Stimulated activated CD4-positive, alpha-beta T cell treated with anti-CD3 and anti-CD28 coated beads, Interleukin-1b, Interleukin-23, amount 100 ng/mL, for 48 hours (primary cell): ENCODE measurements around the gene CTSF.
"Not testable (repeated sequence)": the region's sequence is repeated elsewhere in the genome, so short reads cannot be mapped to it uniquely, and the experiment has no call there.

Experiments used
- DNase-seq: peaks from one replicate; pipeline ENCODE4 v3.0.0-alpha.2; 2020

The CTSF gene

DNA sequence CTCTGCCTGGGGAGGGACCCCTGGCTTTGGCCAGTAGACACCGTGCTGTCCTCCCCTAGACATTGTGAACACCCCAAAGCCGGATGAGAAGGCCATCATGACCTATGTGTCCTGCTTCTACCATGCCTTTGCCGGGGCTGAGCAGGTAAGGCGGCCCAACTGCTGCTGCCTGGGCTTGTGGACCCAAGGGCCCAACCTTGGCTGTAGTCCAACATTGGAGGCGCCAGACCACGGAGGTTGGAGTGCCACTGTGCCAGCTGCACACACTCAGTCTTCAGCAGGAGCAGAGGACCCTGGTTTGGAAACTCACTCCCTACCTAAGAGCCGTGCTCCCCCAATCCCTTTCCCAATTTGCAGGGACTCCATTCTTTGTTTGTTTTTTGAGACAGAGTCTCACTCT is 12.3 kb downstream of the CTSF start:
- DNase-seq: no peak

- no peak for DNase-seq
These were observed 13.0 kb downstream of the CTSF start for GRCh38 chr11:66555416-66555815.

GRCh38 chr11:66554602-66555001 is 13.8 kb downstream of the CTSF start:
- no peak for DNase-seq

DNA sequence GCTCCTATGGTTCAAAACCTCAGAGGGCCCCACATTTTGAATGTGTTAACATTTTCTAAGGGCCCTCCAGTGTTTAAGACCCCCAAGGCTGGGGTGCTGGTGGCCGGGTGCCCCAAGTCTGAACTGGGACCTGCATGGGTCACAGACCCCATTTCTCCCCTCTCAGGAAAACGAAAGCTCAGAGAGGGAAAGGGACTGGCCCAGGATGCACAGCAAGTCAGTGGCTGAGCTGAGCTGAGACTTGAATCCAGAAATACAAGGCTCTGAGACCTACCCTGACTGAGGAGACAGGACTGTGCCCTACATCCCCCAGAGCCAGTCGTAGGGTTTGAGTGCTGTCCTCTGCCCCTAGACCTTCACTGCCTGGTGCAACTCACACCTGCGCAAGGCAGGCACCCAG is 17.5 kb downstream of the CTSF start:
- DNase-seq: no peak

- DNase-seq: no peak
These were observed 18.7 kb downstream of the CTSF start for GRCh38 chr11:66549696-66550095.

DNA sequence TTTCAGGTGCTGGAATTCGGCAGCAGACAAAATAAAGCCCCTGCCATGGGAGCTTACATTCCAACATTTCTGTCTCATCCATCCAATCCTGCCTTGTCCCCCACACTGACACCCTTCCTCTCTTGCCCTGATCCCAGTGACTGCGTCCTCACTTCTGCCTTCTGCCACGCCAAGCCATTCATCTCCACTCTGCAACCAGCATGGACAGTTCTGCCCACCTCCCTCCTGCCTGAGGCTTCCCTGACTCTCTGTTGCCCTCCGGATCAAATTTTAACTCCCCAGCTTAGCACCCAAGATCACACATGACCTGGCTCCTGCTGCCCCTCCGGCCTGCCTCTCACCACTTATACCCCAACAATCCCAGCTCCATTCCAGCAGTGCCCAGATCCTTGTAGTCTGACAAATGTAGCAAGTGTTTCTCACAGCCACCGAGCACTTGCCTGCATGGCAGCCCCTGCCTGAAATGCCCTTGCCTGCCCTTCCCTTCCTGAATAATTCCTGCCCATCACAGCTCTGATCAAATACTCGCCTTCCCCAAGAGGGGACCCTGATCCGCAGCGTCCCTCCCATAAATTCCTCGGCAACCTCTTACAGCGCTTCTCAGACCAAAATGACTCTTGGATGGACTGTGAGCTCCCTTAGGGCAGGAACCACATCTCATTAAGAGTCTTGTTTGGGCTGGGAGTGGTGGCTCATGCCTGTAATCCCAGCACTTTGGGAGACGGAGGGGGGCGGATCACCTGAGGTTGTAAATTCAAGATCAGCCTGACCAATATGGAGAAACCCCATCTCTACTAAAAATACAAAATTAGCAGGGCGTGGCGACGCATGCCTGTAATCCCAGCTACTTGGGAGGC is 19.4 kb downstream of the CTSF start:
- no peak for DNase-seq

- no peak for DNase-seq
These were observed 20.4 kb downstream of the CTSF start for GRCh38 chr11:66548041-66548440.

- DNase-seq: no peak
These were observed 20.8 kb downstream of the CTSF start for GRCh38 chr11:66547662-66548009.

DNA sequence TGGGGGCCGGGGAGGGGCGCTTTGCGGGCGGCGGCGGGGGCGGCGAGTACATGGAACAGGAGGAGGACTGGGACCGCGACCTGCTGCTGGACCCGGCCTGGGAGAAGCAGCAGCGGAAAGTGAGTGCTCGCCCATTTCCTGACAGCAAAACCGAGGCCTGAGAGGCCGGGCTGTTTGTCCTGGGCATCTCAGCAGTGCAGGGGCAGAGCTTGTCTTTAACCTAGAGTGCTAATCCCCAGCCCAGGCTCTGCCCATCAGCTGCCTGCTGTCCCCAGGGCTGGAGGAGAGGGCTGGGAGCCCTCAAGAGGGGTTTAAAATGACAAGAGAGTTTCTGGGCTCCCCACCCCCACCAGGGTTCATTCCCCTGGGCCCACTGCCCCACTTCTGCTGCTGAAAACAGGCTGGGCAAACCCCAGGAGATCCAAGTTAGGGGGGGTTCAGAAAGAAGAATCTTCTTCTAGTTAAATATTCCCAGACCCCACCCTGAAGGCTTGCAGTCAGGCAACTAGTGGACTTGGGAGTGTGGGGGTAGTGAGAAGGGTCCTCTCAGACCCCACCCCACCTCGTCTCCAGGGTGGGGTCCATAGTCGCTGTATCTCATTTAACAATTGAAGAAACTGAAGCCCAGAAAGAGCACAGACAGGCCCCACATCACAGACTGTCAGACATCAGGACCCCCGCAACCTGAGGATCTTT is 21.3 kb downstream of the CTSF start:
- no peak for DNase-seq

GRCh38 chr11:66546368-66546965 is 21.9 kb downstream of the CTSF start, which contains the start of gene ACTN3:
Gene ACTN3 (plus strand): TSS chr11:66546903. CDS start chr11:66546938, 35 bp downstream.
- no peak for DNase-seq

- DNase-seq: peak; percentile 92
These were observed 22.6 kb downstream of the CTSF start, which contains the start of gene ZDHHC24 for GRCh38 chr11:66545701-66546367. Gene ZDHHC24 (minus strand): TSS chr11:66546048. CDS start chr11:66546003, 45 bp downstream.

DNA sequence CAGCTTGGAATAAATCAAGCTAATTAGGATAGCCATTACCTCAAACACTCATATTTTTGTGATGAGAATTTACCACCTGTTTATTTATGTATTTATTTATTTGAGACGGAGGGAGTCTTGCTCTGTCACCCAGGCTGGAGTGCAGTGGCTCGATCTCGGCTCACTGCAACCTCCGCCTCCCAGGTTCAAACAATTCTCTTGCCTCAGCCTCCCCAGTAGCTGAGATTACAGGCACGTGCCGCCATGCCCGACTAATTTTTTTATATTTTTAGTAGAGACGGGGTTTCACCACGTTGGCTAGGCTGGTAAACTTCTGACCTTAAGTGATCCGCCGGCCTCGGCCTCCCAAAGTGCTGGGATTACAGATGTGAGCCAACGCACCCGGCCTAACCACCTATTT is 23.5 kb downstream of the CTSF start:
- not testable (repeated sequence) for DNase-seq

GRCh38 chr11:66543263-66544107 is 24.9 kb downstream of the CTSF start:
- DNase-seq: peak; percentile 56

DNA sequence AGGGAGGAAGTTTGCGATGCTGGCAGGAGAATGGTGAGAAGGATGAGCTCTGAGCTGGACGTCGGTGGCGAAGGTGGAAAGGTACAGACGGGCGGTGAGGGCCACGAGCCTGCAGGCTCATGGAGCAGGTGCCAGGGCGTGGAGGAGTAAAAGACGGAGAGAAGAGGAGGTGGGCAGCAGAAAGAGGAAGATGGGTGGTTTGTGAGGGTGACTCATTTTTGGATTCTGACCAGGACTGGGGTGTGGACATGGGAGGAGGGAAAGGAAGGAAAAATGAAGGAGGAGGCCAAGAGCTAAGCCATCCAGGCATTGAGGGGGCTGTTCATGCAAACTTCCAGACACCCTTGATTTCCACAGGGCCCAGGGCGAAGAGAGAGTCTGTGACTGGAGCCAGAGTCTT is 26.0 kb downstream of the CTSF start:
- DNase-seq: no peak

DNA sequence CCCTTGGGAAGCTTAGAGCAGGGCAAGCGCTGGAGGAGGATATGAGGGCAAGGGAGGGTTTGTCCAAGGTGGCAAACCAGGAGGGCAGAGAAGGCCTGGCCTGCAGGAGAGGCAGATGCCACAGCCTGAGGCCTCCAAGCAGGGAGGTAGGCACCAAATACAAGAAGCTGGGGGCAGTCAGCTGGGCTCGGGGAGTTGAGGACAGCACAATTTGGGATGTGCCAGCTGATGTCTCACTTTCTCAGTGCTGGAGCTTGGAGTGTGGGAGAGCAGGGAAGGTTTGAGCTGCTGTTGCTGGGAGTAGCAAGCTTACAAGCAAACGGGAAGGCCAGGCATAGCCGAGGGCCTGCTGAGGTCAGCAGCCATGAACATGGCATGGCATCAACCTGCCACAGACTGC is 26.5 kb downstream of the CTSF start:
- DNase-seq: no peak

DNA sequence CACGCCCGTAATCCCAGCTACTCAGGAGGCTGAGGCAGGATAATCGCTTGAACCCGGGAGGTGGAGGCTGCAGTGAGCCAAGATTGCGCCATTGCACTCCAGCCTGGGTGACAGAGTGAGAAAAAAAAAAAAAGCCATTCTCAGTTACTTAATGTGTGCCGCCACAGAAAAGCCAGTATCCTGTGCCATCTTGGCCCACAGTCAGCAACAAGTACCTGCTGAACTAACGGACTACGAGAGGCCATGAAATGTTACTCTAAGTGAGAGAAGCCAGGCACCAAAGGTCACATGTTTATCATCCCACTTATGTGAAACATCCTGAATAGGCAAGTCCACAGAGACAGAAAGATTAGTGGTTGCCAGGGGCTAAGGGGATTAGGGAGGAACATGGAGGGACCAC is 27.8 kb downstream of the CTSF start:
- DNase-seq: not testable (repeated sequence)

DNA sequence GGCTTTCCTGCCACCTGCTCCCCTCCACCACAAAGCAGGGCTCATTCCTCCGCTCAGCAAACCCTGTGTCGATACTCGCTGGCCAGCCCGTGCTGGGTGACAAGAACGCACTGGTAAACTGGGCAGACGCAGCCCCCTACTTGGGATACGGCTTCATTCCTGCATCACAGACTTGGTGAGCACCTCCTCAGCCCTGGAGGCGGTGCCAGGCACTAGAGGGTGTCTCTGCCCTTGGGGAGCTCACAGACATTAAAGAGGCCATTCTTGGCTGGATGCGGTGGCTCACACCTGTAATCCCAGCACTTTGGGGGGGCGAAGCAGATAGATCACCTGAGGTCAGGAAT is 28.6 kb downstream of the CTSF start:
- DNase-seq: no peak

DNA sequence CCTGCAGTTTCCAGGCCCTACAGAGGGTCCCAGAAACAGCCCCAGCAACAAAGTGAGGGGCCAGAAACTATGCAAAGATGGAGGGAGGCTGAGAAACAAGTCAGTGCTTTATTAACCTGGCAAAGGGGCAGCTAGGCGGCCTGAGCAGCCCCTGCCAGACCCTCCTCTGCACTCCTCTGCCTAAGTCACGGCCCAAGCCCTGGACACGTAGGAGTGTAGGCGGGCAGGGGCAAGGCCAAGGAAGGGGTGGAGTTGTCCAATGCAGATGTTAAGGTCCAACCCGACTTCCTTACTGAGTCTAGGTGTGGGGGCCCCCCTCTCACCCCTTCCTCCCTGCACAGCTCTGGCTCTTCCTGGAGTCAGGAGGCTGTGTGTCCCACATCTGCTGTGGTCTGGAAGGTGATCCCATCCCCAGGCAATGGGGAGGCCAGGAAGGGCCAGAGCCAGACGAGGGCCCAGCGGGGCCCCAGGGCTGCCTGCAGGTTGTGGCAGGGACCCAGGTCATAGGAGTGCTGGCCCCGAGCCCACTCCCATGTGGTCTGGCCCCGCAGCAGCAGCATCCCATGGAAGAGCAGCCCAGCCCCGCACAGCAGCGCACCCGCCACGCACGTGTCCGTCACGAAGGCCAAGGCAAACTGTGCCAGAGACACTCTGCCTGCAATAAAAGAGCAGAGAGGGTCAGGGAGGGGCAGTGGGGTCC is 29.1 kb downstream of the CTSF start:
- DNase-seq: no peak

DNA sequence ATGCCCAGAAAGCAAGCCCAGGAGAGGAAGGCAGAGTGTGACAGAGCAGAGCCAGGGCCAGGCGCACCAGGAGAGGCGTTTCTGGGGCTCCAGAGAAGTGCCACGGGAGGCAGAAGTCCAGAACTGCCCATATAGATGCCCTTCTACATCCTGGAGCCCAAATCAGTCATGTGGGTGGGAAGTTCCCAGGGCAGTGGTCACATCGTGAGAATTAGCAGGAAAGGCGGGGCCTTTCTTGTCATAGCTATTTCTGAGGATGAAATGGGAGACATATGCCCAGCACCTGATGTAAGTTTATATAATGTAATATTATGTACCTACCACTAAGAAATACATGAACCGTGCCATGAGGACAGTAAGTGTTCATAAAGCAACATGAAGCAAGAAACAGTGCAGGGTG is 35.6 kb downstream of the CTSF start:
- no peak for DNase-seq

DNA sequence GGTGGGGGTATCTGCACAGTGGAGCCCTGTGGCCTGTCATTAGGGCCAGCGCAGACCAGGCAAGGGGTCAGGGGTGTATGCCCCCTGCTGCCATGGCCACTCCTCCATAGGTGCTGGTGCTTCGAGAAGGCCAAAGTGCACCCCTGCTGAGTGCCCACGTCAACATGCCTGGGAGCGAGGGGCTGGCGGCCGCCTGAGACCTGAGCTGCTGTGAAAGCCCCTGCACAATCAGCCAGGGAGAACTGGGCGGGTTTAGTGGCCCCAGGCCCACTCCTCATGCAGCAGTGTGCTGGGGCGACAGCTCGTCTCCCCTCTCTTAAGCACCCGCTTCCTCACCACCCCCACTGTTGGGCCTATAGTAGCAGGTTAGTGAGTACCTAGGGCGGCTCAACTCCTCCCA is 36.6 kb downstream of the CTSF start:
- no peak for DNase-seq

- no peak for DNase-seq
These were observed 37.3 kb downstream of the CTSF start for GRCh38 chr11:66530927-66531709.
